Caco-2 (cell line): ENCODE data around the gene LRRK2. TPM values are rescaled to one million over a fixed set of nuclear protein-coding genes. Genes with fewer than 3 reads are reported as not detected.
"Not testable (repeated sequence)": the region's sequence is repeated elsewhere in the genome, so short reads cannot be mapped to it uniquely, and the experiment has no call there.

Experiments
- BruUV-seq: library from RNA; stranded (reverse); fragments of 400-500 nt; replicated peaks from 2 replicates; lab custom pipeline; 2021; lab: Mats Ljungman, UMichigan
- CTCF ChIA-PET: fragments of 300-600 bp; sonication (Branson Sonifier 250); formaldehyde crosslinking; loops from one replicate; lab custom pipeline; 2022; ENCODE audit warnings: antibody characterized with exemption; lab: Charles Lee
- POLR2A ChIA-PET: fragments of 300-600 bp; sonication (Branson Sonifier 250); formaldehyde crosslinking; loops from one replicate; lab custom pipeline; 2022; ENCODE audit warnings: antibody characterized with exemption; lab: Charles Lee
- DNase-seq, 2 experiments: peaks; one replicate each; pipeline versions ENCODE4 v3.0.0 to v3.0.0-alpha.2; 2020 to 2022
- H3K27me3 ChIP-seq: replicated peaks from 2 replicates; pipeline ENCODE4 v1.6.0; 2011; ENCODE audit warnings: low read length; ENCODE audit not compliant: control insufficient read depth, insufficient read depth
- H3K36me3 ChIP-seq: 2 replicates; pipeline ENCODE4 v1.5.1; 2011; ENCODE audit warnings: low read length; ENCODE audit not compliant: control insufficient read depth, insufficient read depth
- H3K4me1 ChIP-seq: fragments of 250-450 bp; sonication (Bioruptor Pico); 2 replicates; pipeline ENCODE4 v1.5.1; 2020; ENCODE audit warnings: mild to moderate bottlenecking
- H3K4me3 ChIP-seq: 2 replicates; pipeline ENCODE4 v1.5.1; 2011; ENCODE audit warnings: low read depth, mild to moderate bottlenecking, control low read depth, low read length
- H3K9me3 ChIP-seq: fragments of 250-450 bp; sonication (Bioruptor Pico); 2 replicates; pipeline ENCODE4 v1.5.1; 2020; ENCODE audit warnings: mild to moderate bottlenecking, moderate library complexity
- H3K27ac Mint-ChIP-seq: one replicate; pipeline ENCODE4 v1.8.0; 2022; ENCODE audit warnings: mixed read lengths; ENCODE audit not compliant: unreplicated experiment
- H3K27me3 Mint-ChIP-seq: one replicate; pipeline ENCODE4 v1.8.0; 2022; ENCODE audit warnings: mixed read lengths; ENCODE audit not compliant: insufficient read depth, unreplicated experiment
- H3K36me3 Mint-ChIP-seq: one replicate; pipeline ENCODE4 v1.8.0; 2022; ENCODE audit warnings: mild to moderate bottlenecking, mixed read lengths; ENCODE audit not compliant: insufficient read depth, unreplicated experiment
- H3K4me1 Mint-ChIP-seq: one replicate; pipeline ENCODE4 v1.8.0; 2022; ENCODE audit warnings: low read depth, mixed read lengths; ENCODE audit not compliant: unreplicated experiment
- H3K4me3 Mint-ChIP-seq: one replicate; pipeline ENCODE4 v1.8.0; 2022; ENCODE audit warnings: mild to moderate bottlenecking, moderate library complexity, mixed read lengths; ENCODE audit not compliant: unreplicated experiment
- H3K9me3 Mint-ChIP-seq: one replicate; pipeline ENCODE4 v1.8.0; 2022; ENCODE audit warnings: mixed read lengths; ENCODE audit not compliant: unreplicated experiment
- CTCF ChIP-seq, 2 experiments: fragments of 200-600 bp in 1 of 2; IDR thresholded peaks; 1 replicate in 1 of 2; 2 replicates in 1 of 2; pipeline versions ENCODE4 v1.5.1 to v1.8.0; 2011 to 2022; ENCODE audit warnings: antibody characterized with exemption in 1 of 2, control low read depth in 1 of 2, inconsistent platforms in 1 of 2, low read depth in 1 of 2, low read length in 1 of 2, mild to moderate bottlenecking in 1 of 2, moderate library complexity in 1 of 2; ENCODE audit not compliant: insufficient read depth in 1 of 2, severe bottlenecking in 1 of 2, unreplicated experiment in 1 of 2
- intact Hi-C: fragments of 100-400 bp; cut with micrococcal nuclease; formaldehyde crosslinking; loops from one replicate; pipeline ENCODE4 v1.10.0; 2022; ENCODE audit not compliant: unreplicated experiment
- total RNA-seq: library from RNA; stranded (reverse); gene quantifications from 2 replicates; pipeline ENCODE4 v1.2.3, GENCODE V29; 2022

The LRRK2 gene
- total RNA-seq, 1 experiment from 2014 or later: 0.11 TPM

GRCh38 chr12:40240779-40241178, 16.0 kb downstream of the LRRK2 start:
- Histone ChIP-seq H3K9me3 (no peaks in the 10 kb centered on the region), H3K4me1 (no peaks in the 10 kb centered on the region), H3K4me3 (no peak overlapping the region), H3K36me3 (no peaks in the 10 kb centered on the region), H3K27me3 (no peaks in the 10 kb centered on the region)
- intact Hi-C loops: no loop called here
- no peaks in the 10 kb centered on the region for H3K9me3 Mint-ChIP-seq
- no peak overlapping the region for H3K4me3 Mint-ChIP-seq
- H3K27ac Mint-ChIP-seq: no peak overlapping the region
- BruUV-seq: no TSS peak
- CTCF ChIA-PET: no interaction called here
- TF ChIP-seq CTCF (IDR thresholded peaks at IDR 0.05; ENCODE audit: insufficient read depth in 1 of 2, low read depth in 1 of 2, low read length in 1 of 2, severe bottlenecking in 1 of 2, unreplicated experiment in 1 of 2): no peak
- no peaks in the 10 kb centered on the region for H3K36me3 Mint-ChIP-seq
- no peaks in the 10 kb centered on the region for H3K4me1 Mint-ChIP-seq
- POLR2A ChIA-PET: no interaction called here
- DNase-seq: no peak
- H3K27me3 Mint-ChIP-seq: no peaks in the 10 kb centered on the region

GRCh38 chr12:40241741-40242140, 16.9 kb downstream of the LRRK2 start:
- no peak overlapping the region for H3K27ac Mint-ChIP-seq
- no peak overlapping the region for H3K4me3 ChIP-seq
- no peaks in the 10 kb centered on the region for H3K27me3 Mint-ChIP-seq
- CTCF ChIA-PET: no interaction called here
- no peak for DNase-seq
- intact Hi-C loops: no loop called here
- H3K9me3 Mint-ChIP-seq: no peaks in the 10 kb centered on the region
- no peak for TF ChIP-seq CTCF (IDR thresholded peaks at IDR 0.05; ENCODE audit: insufficient read depth in 1 of 2, low read depth in 1 of 2, low read length in 1 of 2, severe bottlenecking in 1 of 2, unreplicated experiment in 1 of 2)
- BruUV-seq: no TSS peak
- POLR2A ChIA-PET: no interaction called here
- H3K27me3 ChIP-seq: no peaks in the 10 kb centered on the region
- H3K36me3 ChIP-seq: no peaks in the 10 kb centered on the region
- no peaks in the 10 kb centered on the region for H3K36me3 Mint-ChIP-seq
- no peaks in the 10 kb centered on the region for H3K4me1 ChIP-seq
- no peaks in the 10 kb centered on the region for H3K4me1 Mint-ChIP-seq
- no peaks in the 10 kb centered on the region for H3K9me3 ChIP-seq
- no peak overlapping the region for H3K4me3 Mint-ChIP-seq

- BruUV-seq, H3K9me3 Mint-ChIP-seq, H3K27me3 Mint-ChIP-seq, DNase-seq, CTCF ChIA-PET, H3K36me3 ChIP-seq, H3K27me3 ChIP-seq, POLR2A ChIA-PET, H3K4me3 Mint-ChIP-seq, H3K36me3 Mint-ChIP-seq, H3K4me1 Mint-ChIP-seq, H3K4me3 ChIP-seq, H3K9me3 ChIP-seq, intact Hi-C loops, H3K27ac Mint-ChIP-seq, H3K4me1 ChIP-seq: not testable (repeated sequence)
Measured at GRCh38 chr12:40244526-40245156, 19.8 kb downstream of the LRRK2 start.
